GM21737 (cell line): ENCODE results near the gene ARMH2.

Source experiments
- ATAC-seq: cut with Tn5 transposase; IDR thresholded peaks from one replicate; pipeline ENCODE4 v1.9.1; 2021; ENCODE audit warnings: mild to moderate bottlenecking, moderate library complexity; ENCODE audit not compliant: unreplicated experiment

The ARMH2 gene

DNA sequence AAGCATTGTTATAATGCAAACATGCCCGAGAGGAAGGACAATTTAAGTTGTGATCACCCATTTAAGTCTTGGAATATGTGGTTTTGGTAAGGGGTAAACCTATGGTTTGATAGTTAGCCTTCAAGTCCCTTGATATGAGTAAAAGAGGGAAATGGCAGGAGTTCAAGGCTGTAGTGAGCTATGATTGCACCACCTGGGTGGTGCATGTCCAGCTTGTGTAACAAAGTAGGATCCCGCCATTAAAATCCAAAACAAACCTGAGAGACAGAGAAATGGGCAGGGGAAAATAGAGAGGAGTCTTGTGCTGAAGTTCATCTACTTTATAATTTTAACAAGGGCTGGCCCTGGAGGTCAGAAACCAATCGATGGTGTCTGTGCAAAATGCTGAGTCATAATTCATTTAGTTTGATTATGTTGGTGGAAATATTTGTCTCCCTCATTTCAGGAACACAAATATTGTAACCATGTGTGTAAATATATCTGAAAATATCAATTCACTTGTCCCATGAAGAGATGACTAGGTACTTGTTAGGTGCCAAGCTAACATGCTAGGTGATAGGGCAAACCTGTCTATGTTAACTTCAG is 23.2 kb upstream of the ARMH2 start:
- ATAC-seq = no peak

DNA sequence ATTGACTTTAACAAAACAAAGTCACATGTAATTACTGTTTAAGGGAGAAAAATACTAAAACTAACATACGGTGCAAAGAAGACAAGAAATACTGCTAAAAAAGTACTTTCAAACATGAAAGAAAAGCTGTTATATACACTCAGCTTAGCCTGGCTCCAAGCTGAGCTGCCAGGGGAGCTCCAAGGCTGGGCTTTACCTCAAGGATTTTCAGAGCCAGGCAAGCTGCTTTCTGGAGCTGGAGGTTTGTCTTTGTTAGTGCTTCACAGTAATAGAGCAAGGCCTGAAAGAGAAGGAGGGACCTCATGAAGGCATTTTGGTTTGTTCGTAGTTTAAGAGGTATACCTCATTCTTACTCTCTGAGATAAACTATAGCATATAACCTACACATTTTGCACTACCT is 19.6 kb upstream of the ARMH2 start:
- no peak for ATAC-seq

DNA sequence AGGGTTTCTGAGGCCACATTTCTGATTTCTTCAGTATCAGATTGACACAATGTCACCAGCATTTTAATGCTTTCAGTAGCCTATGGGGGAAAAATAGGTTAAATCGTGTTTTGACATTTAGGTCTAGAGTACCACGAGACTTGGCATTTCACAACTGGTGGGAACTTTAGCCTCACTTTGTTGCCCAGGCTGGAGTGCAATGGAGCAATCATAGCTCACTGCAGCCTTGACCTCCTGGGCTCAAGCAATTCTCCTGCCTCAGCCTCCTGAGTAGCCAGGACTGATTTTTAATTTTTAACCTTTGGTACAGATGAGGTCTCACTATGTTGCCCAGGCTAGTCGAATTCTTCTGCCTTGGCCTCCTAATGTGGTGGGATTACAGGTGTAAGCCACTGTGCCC is 11.0 kb upstream of the ARMH2 start:
- no peak for ATAC-seq

DNA sequence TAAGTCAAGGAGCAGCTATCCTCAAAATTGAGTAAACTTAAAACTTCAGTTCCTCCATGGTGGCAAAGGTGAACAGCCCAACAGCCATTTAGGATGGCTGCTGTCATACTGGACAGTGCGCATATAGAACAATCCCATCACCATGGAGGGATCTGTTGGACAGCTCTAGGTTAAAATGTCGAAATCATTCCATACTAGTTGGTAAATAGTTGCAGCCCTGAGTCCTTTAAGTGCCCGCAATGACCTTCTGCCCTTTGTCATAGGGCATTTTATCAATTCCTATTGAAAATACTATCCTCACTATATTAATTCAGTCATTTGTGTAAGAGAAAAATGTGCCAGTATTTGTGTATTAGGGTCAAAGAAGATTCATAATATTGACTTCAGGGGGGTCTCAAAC is 8.9 kb upstream of the ARMH2 start:
- ATAC-seq = no peak

DNA sequence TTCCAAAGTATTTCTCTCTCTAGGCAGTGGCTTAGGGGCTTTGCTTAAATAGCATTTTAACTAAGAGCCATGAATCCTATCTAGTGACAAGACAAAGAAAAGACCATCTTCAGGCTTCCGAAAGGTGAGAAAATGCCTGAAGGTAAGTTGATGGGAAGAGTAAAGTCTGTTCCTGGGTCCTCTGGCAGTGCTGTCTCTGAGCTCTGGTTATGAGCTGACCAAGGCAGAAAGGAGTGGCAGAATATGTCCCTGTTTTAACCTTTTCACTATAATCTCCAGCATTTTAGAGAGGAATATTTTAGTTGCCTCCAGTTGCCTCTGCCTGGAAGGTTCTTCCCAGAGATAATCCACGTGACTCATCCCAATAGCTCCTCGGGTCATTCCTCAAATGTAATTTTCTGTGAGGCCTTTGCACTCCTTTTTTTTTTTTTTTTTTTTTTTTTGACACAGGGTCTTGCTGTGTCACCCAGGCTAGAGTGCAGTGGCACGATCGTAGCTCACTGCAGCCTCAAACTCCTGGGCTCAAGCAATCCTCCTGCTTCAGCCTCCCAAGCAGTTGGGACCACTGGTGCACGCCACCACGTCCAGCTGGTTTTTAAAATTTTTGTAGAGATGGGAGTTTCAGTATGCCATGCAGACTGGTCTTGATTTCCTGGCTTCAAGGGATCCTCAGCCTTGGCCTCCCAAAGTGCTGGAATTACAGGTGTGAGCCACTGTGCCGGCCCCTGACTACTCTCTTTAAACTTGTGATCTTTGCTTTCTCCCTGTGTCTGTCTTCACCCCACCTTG is 3.7 kb upstream of the ARMH2 start:
- no peak for ATAC-seq

DNA sequence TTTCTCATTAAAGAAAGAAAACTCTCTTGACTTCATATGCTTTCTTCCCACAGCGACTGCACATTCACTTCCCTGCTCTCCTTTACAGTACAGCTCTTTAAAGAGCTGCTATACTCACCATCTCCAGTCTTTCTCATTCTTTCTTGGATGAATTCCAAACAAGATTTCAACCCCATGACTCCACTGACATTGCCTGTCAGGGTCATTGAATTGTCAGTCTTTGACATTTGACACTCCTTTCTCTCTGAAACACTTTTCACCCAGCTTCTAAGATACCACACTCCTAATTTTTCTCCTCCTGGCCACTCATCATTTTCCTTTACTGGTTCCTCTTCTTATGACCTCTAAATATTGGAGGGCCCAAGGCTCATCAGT is 811 bp upstream of the ARMH2 start:
- ATAC-seq = no peak

DNA sequence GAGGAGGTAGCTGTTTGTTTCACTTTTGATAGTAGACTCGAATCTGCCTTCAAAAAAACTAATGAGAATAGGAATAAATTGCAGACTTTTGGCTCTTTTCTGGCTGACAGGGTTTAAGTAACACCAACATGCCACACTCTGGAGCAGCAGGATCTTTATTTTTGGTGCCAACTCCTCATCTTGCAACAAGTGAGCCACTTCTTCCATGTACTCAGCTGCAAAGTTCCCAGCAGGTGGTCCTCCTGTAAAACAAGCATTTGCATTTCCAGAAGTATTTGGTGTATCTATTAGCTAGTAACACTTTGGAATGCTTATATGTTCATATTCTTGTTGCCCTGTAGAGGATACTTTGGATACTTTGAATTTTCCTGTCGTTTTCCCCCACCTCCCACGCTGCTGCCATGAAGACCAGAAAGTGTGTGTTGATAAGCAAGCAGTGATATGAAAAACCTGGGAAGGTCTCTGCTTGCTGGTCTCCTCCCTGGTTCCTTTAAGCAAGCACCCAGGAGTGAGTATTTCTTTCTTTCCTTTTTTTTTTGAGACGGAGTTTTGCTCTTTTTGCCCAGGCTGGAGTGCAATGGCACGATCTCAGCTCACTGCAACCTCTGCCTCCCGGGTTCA is 1.0 kb downstream of the ARMH2 start:
- ATAC-seq = no peak

DNA sequence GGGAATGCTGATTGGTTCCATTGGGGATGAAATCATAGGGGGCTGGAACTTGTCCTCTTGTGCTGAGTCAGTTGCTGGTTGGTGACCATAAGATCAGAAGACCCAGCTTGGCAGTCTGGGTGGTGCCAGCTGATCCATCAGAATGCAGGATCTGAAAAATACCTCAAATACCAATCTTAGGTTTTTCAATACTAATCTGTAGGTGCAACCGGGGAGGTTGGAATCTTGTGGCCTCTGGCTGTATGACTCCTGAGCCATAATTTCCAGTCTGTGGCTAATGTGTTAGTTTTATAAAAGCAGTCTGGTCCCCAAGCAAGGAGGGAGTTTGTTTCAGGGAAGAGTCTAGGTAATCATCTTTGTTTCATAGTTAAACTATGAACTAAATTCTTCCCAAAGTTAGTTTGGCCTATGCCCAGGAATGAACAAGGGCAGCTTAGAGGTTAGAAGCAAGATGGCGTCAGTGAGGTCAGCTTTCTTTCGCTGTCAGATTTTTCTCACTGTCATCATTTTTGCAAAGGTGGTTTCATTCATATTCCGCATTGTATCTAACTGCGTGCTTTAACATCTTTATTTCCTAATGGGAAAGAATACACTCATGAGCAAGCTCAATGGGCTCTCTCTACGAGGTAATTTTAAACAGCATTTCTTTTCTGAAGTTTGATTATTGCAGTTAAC is 2.0 kb downstream of the ARMH2 start:
- ATAC-seq = no peak

DNA sequence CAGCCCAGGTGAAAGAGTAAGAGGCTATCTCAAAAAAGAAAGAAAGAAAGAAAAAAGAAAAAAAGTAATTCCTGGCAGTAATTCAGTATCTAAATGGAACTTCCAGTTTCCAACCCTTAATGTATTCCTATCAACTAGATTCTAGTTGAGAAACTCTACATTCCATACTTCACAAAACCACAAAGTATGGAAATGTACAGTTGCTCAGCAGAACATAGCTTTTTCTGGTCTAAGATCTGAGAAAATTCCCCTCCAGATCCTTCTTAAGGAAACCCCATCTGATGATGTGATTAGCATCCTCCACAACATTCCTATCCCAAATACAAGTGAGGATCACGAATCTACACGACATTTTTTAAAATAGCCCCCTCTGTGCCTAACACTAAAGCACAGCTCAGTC is 3.6 kb downstream of the ARMH2 start:
- no peak for ATAC-seq

DNA sequence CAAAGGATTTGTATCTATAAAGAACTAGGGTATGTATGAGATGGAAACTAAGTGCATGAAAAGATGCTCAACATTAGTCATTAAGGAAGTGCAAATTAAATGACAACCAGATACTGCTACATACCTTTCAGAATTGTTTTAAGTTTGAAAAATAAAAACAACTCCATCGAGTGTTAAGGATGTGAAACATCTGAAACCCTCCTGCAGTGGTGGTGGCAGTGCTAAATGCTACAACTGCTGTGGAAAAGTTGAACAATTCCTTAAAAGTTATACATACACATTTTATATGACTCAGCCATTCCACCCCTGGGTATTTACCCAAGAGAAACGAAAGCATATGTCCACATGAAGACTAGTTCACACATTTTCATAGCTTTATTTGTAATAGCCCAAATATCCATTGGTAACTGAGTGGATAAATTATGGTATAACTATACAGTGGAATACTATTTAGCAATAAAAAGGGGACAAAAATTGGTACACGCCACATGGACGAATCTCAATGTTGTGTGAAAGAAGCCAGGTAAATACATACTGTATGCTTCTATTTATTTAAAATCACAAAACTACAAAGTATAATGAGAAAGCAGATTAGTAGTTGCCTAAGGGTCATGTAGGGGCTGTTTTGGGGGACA is 10.6 kb downstream of the ARMH2 start:
- no peak for ATAC-seq

DNA sequence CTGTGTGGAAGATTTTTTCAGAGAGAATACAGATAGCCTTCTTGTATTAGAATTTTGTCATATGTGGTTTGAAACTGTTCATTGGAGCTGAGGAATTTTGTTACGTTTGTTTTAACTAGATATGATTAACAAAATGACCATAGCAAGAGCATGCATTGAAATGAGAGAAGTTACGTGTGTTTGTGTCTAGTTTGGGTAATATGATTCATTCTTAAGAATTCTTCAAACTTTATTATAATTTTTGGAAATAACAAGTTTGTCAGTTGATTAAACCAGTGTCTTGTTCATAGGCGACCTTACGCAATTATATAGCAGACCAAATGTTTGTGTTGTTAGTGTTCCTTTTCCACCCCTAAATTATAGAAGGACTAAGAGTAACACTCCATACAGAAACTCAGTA is 18.5 kb downstream of the ARMH2 start:
- no peak for ATAC-seq

DNA sequence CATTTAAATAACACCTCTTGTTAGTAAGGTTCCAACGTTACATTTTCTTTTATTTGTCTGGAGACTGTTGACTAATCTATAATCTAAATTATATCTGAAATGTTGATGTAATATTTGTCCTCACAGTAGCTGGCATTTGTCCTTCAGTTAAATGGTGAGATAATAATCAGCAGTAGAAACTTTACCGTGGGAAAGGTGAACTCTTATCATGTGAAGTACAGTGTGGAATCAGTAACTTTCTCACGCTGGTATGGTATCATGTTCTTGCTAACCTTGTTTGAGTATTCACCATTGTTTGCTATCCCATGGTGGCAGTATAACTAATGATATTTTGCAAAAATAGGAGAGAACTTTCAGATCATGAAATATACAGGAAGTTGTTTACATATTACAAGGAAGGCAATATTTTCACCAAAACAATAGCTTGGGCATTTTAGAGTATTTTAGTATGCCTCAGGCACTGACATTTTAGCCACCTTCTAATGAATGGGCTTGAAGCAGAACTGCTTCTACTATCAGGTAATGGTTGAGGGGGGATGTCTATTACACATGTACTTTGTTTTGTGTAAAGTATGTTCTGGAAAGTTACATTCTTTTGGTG is 19.2 kb downstream of the ARMH2 start:
- no peak for ATAC-seq

DNA sequence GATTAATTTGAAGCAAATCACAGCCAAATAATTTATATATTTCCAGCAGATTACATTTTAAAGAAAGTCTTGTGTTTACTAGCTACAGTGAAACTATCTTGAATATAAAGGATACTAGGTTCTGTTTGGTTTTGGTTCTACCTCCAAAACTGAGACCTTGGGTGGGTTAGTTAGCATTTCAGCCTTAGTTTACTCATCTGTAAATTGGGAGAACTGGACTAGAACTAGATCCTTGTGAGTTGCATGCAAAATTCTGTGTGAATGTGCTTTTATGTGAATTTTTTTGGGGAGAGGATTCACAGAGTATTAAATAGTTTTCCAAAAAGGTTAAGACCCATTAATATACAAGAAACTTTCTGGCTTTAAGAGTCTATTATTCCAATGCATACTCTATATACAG is 19.8 kb downstream of the ARMH2 start:
- ATAC-seq = no peak

DNA sequence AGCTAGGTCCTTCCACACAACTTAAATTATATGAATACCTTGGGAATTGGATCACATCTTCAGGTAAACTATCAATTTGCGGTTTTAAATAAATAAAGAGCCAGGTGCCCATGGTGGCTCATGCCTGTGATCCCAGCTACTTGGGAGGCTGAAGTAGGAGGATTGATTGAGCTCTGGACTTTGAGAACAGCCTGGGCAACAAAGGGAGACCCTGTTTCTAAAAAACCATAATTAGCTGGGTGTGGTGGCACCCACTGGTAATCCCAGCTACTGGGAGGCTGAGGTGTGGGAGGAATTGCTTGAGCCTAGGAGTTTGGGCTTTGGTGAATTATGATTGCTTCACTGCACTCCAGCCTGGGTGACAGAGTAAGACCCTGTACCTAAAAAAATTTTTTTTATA is 20.6 kb downstream of the ARMH2 start:
- ATAC-seq = no peak

DNA sequence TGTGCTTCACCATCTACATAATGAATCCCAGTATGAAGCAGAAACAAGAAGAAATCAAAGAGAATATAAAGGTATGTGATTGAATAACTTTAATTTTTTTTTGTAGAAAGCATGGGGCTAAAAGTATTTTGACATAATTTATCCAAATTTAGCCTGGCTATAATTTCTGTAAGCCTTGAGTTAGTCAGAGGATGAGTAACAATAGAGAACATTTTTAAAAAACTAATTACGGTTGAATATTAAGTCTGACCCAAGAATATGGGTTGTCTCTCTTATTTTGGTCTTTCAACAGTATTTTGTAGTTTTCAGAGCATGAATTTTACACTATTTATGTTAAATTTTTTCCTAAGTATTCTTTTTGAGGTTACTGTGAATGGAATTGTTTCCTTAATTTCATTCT is 21.5 kb downstream of the ARMH2 start:
- ATAC-seq = no peak

DNA sequence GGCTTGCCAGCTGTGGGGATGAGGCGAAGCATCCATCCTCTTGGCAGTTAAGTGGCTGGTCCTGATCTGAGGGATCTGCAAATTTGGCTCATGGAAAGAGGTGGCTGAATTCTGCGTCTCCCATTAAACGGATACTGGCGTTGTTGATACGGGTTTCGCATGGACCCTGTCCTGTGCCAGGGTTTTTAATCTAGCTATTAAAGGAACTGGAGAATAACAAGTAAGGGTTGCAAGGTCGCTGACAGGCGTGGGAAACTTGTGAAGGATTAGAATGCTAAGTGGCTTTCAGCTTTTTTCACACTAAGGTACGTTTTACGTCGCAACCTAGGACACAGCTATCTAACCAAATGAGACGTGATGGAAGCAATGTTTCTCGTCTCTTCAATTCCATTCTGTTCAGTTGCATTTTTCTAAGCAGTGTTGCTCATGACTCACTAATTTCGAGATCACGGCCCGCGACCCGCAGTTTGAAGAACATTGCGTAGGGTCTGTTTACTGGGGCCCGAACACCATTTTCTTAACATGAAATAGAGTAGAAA is 23.1 kb downstream of the ARMH2 start:
- ATAC-seq = no peak

DNA sequence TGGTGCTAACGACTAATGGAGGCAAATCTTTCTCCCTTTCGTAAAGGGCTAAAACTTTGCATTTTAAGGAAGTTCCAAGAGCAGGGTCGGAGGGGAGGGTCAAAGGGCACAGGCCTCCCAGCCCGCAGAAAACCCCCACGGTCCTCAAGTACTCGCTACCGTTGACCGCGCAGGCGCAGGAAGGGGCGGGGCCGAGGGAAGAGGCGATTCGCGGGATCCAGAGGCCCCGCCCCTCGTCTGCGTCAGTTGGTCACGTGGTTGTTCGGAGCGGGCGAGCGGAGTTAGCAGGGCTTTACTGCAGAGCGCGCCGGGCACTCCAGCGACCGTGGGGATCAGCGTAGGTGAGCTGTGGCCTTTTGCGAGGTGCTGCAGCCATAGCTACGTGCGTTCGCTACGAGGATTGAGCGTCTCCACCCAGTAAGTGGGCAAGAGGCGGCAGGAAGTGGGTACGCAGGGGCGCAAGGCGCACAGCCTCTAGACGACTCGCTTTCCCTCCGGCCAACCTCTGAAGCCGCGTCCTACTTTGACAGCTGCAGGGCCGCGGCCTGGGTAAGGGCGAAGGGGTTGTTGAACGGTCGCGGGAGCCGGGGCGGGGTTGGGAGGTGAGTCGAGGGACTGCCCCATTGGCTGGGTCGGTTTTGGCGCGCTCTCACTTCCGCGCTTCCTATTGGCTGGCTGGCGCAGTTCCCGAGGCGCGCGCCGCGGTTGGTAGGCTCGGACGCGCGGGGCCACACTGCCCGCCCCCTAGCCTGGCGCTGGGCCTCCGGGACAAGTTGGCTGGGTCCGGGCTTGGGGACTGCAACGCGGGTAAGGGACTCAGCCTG is 23.8 kb downstream of the ARMH2 start, which contains the start of gene GMNN:
Gene GMNN (plus strand): TSS at position 242 of the 824 bp plus-strand sequence. CDS start 2,310 bp downstream, outside the sequence.
- peak; percentile 91 for ATAC-seq

DNA sequence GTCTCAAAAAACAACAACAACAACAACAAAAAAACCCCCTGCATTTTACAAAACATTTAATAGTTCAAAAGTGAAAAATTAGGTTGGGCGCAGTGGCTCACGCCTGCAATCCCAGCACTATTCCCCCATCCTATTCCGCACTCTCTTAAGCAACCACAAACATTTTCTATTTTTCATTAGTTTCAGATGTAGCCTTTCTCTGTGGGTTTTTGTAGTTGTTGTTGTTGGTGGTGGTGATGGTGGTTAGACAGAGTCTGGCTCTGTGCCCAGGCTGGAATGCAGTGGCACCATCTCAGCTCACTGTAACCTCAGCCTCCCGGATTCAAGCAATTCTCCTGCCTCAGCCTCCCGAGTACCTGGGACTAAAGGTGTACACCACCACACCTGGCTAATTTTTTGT is 30.4 kb downstream of the ARMH2 start:
- ATAC-seq = no peak

DNA sequence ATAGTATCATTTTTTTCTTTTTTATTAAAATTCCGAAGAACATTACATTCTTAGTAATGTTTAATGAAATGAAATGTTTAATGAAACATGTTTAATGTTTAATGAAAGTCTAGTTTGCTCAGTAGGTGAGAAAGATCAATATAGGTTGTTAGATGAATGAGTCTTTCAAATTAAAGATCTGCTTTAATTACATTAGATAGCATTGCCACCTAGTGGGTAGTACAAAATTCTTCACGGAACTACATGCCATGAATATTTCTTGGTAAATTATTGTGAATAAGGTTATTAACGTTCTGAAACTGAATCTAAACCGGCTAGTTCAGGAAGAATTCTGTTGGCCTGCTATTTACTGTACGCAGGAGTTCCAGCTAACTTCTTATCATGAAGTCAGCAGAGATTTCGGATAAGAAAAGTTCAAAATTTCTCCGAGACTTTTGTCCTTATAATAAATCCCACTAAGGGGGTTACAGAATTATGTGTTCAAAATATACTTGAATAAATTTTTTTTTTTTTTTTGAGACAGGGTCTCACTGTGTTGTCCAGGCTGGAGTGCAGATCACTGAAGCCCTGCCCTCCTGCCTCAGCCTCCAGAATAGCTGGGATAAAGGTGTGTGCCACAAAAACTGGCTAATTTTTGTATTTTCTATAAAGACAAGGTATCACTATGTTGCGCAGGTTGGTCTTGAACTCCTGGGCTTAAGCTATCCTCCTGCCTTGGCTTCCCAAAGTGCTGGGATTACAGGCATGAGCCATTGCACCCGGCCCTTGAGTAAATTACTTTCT is 31.8 kb downstream of the ARMH2 start:
- no peak for ATAC-seq
